IPS-18a (cell line): ENCODE data around the gene SEMA4G.

Source experiments
- H3K27ac ChIP-seq: one replicate; pipeline ENCODE4 v1.5.1; 2013; ENCODE audit warnings: low read length
- H3K27me3 ChIP-seq: one replicate; pipeline ENCODE4 v1.6.1; 2013; ENCODE audit warnings: mild to moderate bottlenecking, low read length; ENCODE audit not compliant: control insufficient read depth, insufficient read depth
- H3K36me3 ChIP-seq: one replicate; pipeline ENCODE4 v1.6.1; 2013; ENCODE audit warnings: low read depth, low read length; ENCODE audit not compliant: control insufficient read depth
- H3K4me1 ChIP-seq: one replicate; pipeline ENCODE4 v1.6.1; 2013; ENCODE audit warnings: low read depth, low read length; ENCODE audit not compliant: control insufficient read depth
- H3K4me3 ChIP-seq: one replicate; pipeline ENCODE4 v1.5.1; 2013; ENCODE audit warnings: low read length
- H3K9ac ChIP-seq: one replicate; pipeline ENCODE4 v1.6.1; 2013; ENCODE audit warnings: mild to moderate bottlenecking, low read length, moderate library complexity
- H3K9me3 ChIP-seq: one replicate; pipeline ENCODE4 v1.6.1; 2013; ENCODE audit warnings: low read depth, low read length; ENCODE audit not compliant: control insufficient read depth

The SEMA4G gene, protein sequence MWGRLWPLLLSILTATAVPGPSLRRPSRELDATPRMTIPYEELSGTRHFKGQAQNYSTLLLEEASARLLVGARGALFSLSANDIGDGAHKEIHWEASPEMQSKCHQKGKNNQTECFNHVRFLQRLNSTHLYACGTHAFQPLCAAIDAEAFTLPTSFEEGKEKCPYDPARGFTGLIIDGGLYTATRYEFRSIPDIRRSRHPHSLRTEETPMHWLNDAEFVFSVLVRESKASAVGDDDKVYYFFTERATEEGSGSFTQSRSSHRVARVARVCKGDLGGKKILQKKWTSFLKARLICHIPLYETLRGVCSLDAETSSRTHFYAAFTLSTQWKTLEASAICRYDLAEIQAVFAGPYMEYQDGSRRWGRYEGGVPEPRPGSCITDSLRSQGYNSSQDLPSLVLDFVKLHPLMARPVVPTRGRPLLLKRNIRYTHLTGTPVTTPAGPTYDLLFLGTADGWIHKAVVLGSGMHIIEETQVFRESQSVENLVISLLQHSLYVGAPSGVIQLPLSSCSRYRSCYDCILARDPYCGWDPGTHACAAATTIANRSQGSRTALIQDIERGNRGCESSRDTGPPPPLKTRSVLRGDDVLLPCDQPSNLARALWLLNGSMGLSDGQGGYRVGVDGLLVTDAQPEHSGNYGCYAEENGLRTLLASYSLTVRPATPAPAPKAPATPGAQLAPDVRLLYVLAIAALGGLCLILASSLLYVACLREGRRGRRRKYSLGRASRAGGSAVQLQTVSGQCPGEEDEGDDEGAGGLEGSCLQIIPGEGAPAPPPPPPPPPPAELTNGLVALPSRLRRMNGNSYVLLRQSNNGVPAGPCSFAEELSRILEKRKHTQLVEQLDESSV

DNA sequence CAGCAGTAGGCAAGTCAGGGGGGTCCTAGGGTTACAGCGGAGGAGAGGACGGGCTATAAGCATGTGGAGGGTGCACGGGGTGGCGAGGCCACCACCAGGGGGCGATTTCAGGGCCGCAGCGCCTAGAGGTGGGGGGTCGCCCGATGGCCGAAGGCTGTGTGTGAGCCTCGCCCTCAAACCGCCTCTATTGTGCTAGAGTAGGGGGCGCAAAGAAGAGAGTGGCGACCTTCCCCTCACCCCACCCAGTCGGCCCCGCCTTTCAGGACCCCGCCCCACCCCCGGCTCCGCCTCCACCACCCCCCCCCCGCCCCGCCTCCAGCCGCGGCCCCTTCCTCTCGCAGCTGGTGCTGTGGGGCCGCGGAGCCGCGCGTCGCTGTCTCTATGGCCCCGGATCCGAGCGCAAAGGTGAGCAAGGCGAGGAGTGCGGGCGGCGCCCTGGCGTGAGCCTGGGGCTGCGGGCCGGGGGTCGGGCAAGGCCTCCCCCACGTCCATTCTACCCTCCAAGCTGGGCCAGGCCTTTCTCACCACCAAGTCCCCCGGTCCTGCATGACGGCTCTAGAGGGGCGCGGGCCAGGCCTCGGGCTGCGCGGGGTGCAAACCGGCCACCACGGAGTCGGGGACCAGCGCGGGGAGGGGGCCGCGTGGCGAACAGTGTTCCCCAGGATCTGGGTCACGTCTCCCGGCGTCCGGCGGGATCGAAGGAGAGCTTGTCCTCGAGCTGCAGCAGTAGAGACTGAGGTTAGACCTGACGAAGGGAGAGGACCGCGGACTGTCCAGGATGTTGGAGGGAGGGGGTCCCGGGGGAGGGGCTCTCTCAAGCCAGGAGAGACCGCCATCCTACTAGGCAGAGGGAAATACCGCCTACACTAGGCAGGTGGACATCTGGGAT is at the start of gene SEMA4G:
Gene SEMA4G (plus strand): TSS at position 318 of the 889 bp plus-strand sequence. CDS start 3,409 bp downstream, outside the sequence.
- Histone ChIP-seq H3K9ac (peak within 1 kb of the TSS; percentile 30), H3K27me3 (peaks cover 5% of the 10 kb centered on the region), H3K9me3 (no peaks in the 10 kb centered on the region), H3K27ac (no peak within 1 kb of the TSS), H3K4me1 (no peaks in the 10 kb centered on the region), H3K36me3 (no peaks in the 10 kb centered on the region), H3K4me3 (peak within 1 kb of the TSS; percentile 74)

DNA sequence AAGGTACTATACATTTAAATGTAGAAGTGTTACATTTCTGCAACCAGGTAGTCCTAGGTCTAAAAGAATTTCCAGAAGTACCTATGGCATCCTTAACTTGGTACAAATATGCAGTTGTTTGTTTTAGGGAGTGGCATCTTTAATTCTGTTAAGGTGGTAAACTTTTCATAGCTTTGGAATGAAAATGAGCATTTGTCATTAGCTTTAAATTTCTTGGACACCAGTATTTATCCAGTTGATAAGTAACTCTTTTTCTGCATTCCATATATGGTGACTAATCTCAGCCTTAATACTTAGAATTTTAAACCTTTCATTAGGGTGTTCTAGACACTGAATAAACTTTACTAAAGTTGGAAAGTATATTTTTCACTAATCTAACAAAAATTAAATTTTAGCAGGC is 45.7 kb upstream of the SEMA4G start:
- H3K36me3 ChIP-seq: peaks cover 69% of the 10 kb centered on the region

DNA sequence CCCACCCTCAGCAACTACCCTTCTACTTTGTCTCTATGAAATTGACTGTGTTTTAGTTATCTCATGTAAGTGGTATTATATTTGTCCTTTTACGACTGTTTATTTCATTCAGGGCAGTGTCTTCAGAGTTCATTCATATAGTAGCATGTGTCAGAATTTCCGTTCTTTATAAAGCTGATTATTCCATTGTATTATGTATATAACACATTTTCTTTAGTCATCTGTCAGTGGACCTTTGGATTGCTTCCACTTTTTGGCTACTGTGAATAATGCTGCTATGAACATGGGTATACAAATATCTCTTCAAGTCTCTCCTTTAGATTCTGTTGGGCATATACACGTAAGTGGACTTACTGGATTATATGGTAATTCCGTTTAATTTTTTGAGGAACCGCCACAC is 42.0 kb upstream of the SEMA4G start:
- Histone ChIP-seq H3K27me3 (no peaks in the 10 kb centered on the region), H3K36me3 (peaks cover 84% of the 10 kb centered on the region), H3K4me3 (no peak overlapping the region), H3K9me3 (no peaks in the 10 kb centered on the region), H3K4me1 (no peaks in the 10 kb centered on the region), H3K27ac (no peak overlapping the region), H3K9ac (no peak overlapping the region)

More for the DNA sequence above, 45.7 kb upstream of the SEMA4G start:
- Histone ChIP-seq H3K9me3 (no peaks in the 10 kb centered on the region), H3K27me3 (no peaks in the 10 kb centered on the region), H3K9ac (no peak overlapping the region), H3K4me1 (no peaks in the 10 kb centered on the region), H3K4me3 (no peak overlapping the region), H3K27ac (no peak overlapping the region)

DNA sequence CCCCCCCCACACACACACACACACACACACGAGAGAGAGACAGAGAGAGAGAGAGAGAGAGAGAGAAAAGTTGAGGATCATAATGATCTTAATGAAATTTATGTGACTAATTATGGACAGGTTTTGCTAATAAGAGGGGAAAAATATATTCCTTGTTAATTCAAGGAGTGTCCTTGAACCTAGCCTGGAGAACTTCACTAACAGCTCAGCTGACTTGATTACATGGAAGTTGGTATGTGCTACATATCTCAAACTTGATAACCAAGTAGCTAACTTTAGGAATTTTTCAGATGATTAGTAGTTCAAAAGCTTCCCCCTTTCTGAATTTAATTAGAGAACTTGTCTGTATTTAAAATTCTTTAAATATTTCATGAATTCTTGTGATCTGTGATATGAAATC is 41.3 kb upstream of the SEMA4G start:
- H3K9ac ChIP-seq: no peak overlapping the region
- H3K27ac ChIP-seq: no peak overlapping the region
- H3K36me3 ChIP-seq: peaks cover 89% of the 10 kb centered on the region
- no peaks in the 10 kb centered on the region for H3K9me3 ChIP-seq
- H3K4me3 ChIP-seq: no peak overlapping the region
- H3K27me3 ChIP-seq: no peaks in the 10 kb centered on the region
- H3K4me1 ChIP-seq: no peaks in the 10 kb centered on the region

DNA sequence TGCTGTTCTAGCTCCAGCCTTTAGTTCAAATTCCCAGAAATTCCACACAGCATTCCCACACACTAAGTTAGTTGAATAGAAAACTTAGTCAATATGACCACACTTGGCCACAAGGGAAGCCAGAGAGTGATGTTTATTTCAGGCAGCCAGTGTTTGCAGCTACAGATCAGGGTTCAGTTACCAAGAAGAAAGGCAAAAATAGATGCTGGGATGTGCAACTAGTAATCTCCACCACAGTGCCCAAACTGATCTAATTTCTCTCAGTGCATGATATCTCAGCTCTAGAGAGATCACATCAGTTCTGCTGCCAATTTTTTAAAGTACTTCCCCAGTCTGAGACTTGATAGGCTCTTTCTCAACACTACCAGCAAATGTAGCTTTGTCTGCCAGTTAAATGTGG is 38.9 kb upstream of the SEMA4G start:
- Histone ChIP-seq H3K27ac (no peak overlapping the region), H3K27me3 (no peaks in the 10 kb centered on the region), H3K4me1 (no peaks in the 10 kb centered on the region), H3K9me3 (no peaks in the 10 kb centered on the region), H3K9ac (no peak overlapping the region), H3K4me3 (no peak overlapping the region), H3K36me3 (peaks cover 77% of the 10 kb centered on the region)

DNA sequence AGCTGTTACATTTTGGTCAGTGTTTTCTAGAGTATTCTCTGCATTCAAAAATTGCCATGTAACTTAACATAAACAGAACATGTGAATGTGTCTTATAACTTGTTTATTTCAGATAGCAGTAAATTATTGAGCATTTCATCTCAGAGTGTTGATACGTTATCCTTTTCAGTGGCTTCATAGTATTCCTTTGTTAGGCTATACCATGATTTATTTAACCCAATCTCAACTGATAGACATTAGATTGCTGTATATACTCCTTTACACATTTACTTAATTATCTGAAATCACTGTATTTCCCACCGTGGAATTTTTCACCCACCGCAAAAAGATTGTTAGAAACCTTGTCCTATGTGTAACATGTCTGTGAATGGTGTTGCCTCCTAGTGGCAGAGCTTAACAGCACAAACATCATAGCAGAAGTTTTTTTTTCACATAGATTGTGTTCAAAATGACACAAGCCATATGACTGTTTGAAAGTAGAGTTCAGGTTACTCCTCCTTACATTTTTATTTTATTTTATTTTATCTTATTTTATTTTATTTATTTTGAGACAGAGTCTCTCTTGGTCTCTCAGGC is 35.1 kb upstream of the SEMA4G start:
- H3K27ac ChIP-seq: no peak overlapping the region
- H3K4me1 ChIP-seq: no peaks in the 10 kb centered on the region
- H3K4me3 ChIP-seq: no peak overlapping the region
- H3K9me3 ChIP-seq: no peaks in the 10 kb centered on the region
- H3K27me3 ChIP-seq: no peaks in the 10 kb centered on the region
- peaks cover 59% of the 10 kb centered on the region for H3K36me3 ChIP-seq
- no peak overlapping the region for H3K9ac ChIP-seq

DNA sequence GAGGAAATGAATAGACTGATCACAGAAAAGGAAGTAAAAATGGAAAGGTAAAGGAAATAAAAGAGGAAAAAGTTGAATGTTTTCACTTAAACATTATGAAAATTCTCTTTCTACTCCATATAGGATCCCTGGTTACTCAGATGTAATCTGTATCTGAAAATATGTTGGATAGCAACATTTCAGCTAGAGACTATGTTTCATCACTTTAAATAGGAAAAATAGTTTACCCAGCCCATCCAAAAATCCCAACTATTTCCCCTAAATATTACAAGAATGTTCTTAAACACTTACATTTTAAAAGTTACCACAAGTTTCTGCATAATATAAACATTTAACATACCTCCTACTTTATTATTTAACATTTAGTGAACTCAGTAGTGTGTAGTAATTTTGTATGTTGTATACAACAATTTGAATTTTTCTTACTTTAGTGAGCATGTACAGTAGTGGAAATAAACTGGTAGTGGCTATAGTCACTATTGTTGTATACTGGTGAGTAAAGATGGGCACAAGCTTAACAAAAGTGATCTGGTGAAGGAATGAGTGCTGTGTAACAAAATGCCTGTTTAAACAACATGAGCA is 29.4 kb upstream of the SEMA4G start:
- Histone ChIP-seq H3K9ac (no peak overlapping the region), H3K9me3 (no peaks in the 10 kb centered on the region), H3K4me3 (no peak overlapping the region), H3K27ac (no peak overlapping the region), H3K27me3 (no peaks in the 10 kb centered on the region), H3K4me1 (no peaks in the 10 kb centered on the region), H3K36me3 (peaks cover 41% of the 10 kb centered on the region)

DNA sequence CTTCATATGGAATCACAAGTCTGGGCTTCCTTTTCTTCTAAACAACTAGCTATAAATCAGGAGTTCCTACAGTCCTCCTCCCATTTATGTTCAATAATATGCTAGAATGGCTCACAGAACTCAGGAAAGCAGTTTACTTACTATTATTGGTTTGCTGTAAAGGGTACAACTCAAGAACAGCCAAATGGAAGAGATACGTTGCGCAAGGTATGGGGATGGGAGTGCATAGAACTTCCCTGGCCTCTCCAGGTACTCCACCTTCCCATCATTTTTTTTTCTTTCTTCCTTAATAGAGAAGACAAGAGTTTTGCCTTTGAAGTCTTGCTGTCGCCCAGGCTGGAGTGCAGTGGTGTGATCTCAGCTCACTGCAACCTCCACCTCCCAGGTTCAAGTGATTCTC is 27.1 kb upstream of the SEMA4G start:
- Histone ChIP-seq H3K36me3 (peaks cover 55% of the 10 kb centered on the region), H3K4me3 (no peak overlapping the region), H3K9ac (no peak overlapping the region), H3K27me3 (no peaks in the 10 kb centered on the region), H3K4me1 (no peaks in the 10 kb centered on the region), H3K27ac (no peak overlapping the region), H3K9me3 (no peaks in the 10 kb centered on the region)

DNA sequence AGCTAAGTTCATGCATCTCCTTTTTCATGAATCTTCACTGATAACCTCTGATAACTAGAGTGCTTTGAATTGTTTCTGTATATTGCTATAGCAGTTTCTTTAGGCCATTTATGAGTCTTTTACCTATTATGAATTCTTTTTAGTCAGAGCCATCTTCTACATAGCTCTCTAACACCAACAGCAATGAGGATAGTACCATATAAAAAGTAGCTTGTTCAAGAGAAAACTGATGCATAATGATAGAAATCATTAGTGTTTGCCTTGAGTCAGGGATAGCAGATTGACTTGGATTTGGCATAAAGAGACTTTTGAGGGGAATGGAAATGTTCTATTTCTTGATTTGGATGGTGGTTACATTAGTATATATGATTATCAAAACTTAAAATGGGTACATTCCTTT is 25.8 kb upstream of the SEMA4G start:
- H3K36me3 ChIP-seq: peaks cover 54% of the 10 kb centered on the region
- H3K27ac ChIP-seq: no peak overlapping the region
- H3K9me3 ChIP-seq: no peaks in the 10 kb centered on the region
- no peak overlapping the region for H3K9ac ChIP-seq
- no peaks in the 10 kb centered on the region for H3K4me1 ChIP-seq
- no peaks in the 10 kb centered on the region for H3K27me3 ChIP-seq
- no peak overlapping the region for H3K4me3 ChIP-seq

DNA sequence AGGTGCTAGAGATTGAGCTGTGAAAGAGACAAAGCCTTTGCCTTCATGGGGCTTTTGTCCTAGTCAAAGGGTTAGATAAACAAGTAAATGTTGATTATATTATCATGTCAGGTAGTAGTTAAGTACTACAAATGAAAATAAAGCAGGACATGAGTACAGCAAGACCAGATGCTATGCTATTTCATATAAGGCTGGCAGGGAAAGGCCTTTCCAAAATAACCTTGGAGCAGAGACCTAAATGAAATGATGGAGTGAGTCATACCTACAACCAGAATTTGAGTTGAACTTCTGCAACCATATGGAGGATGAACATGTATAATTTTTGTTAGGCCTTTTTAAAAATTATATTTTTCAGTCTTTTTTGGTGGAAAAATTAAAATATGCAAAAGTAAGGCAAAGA is 23.6 kb upstream of the SEMA4G start:
- H3K27ac ChIP-seq: no peak overlapping the region
- no peak overlapping the region for H3K4me3 ChIP-seq
- no peaks in the 10 kb centered on the region for H3K9me3 ChIP-seq
- no peak overlapping the region for H3K9ac ChIP-seq
- H3K36me3 ChIP-seq: peaks cover 62% of the 10 kb centered on the region
- H3K4me1 ChIP-seq: no peaks in the 10 kb centered on the region
- no peaks in the 10 kb centered on the region for H3K27me3 ChIP-seq
